ENCODE measurements around the gene PADI4.
A peak's percentile ranks its signal among the peaks of the same experiment; 100 is the strongest.
"Not testable (repeated sequence)": the region's sequence is repeated elsewhere in the genome, so short reads cannot be mapped to it uniquely, and the experiment has no call there.

The PADI4 gene

DNA sequence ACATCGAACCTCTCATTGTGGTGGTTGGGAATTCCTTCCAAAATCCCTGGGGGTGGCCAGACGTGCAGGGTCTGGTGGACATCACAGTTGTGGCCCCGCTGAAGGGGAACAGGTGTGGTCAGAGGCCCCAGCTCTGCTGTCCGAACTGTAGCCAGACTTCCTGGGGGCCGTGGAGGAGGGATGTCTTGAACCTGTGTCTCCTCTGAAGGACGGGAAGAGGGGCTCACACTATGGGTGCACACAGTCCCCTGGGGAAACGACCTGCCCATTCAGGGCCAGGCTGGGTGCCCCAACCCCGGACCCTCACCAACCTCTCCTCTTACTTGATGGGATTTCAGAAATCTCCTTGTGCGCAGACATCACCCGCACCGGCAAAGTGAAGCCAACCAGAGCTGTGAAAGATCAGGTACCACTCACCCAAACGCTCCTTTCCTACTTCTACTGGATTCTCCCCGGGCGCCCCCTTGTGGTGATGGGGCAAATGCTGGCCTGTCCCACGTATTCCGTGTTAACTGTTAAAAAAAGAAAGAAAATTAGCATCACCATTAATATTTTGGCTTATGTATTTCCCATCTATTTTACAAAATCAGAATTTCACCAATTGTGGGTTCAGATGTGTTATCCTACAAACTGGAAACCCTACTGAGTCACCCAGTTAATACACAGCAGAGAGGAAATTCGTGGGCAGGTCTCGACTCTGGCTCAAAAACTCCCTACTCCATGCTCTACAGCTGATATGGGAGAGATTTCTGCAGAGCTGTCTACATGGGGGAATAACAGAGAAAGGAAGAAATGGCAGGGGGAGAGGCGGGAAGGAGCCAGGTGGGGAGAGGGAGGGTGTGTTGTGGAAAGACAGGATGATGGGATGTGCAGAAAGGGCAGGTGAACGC is 28.1 kb downstream of the PADI4 start:
- TF ChIP-seq, protein P1, sequence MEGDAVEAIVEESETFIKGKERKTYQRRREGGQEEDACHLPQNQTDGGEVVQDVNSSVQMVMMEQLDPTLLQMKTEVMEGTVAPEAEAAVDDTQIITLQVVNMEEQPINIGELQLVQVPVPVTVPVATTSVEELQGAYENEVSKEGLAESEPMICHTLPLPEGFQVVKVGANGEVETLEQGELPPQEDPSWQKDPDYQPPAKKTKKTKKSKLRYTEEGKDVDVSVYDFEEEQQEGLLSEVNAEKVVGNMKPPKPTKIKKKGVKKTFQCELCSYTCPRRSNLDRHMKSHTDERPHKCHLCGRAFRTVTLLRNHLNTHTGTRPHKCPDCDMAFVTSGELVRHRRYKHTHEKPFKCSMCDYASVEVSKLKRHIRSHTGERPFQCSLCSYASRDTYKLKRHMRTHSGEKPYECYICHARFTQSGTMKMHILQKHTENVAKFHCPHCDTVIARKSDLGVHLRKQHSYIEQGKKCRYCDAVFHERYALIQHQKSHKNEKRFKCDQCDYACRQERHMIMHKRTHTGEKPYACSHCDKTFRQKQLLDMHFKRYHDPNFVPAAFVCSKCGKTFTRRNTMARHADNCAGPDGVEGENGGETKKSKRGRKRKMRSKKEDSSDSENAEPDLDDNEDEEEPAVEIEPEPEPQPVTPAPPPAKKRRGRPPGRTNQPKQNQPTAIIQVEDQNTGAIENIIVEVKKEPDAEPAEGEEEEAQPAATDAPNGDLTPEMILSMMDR (IDR thresholded peaks at IDR 0.05; ENCODE audit: borderline replicate concordance, insufficient read depth, low read depth, low read length), result peak; percentile 77
- no peak overlapping the region for H3K4me3 ChIP-seq (ENCODE audit: low read depth, low read length)

DNA sequence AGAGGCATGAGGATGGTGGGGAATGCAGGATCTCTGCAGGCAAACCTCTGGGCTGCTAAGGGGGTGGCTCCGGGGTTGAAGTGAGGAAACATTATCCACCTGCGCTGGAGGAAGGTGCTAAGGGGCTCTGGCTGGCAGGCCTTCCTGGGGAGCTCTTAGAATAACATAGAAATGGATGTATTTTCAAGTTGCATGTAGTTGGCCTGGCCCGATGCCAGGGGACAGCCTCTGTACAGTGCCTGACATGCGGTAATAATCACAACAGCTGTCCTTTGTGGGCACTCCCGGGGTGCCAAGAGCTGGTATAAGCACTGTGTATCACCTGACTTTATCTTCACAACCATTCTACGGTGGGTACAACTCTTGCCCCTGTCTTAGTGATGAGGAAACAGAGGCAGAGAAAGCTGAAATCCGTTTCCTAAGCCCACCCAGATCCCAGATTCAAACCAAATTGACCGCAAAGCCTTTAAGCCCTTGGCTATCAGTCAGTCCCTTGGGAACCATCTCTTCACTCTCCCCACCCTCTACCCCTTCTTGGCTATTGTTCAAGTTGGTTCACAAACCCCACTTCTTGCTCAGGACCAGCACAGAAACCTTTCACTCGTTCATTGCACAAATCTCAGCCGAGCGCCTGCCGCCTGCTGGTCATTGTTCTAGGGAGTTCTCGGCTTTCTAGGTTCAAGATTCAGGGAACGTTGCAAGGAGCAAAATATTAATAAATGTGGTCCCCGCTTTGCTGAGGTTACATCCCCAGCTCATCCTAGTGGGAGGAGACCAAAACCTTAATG is 30.9 kb downstream of the PADI4 start:
- TF ChIP-seq, protein P1 (IDR thresholded peaks at IDR 0.05; ENCODE audit: borderline replicate concordance, insufficient read depth, low read depth, low read length), result no peak
- no peak overlapping the region for H3K4me3 ChIP-seq (ENCODE audit: low read depth, low read length)

DNA sequence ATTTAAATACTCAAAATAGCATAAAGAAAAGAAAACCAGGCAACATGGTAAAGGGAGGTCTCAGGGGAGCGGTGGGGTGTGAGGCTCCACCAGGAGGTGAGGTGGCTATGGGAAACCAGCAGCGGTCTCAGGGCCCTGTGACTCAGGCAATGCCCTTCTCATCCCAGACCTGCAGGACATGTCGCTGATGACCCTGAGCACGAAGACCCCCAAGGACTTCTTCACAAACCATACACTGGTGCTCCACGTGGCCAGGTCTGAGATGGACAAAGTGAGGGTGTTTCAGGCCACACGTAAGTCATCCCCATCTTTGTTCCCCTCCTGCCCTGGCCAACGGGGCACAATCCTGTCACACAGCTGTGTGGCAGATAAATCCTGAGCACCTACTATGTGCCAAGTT is 31.5 kb downstream of the PADI4 start:
- TF ChIP-seq, protein P1 (IDR thresholded peaks at IDR 0.05; ENCODE audit: borderline replicate concordance, insufficient read depth, low read depth, low read length), result no peak
- H3K4me3 ChIP-seq (ENCODE audit: low read depth, low read length), result no peak overlapping the region

DNA sequence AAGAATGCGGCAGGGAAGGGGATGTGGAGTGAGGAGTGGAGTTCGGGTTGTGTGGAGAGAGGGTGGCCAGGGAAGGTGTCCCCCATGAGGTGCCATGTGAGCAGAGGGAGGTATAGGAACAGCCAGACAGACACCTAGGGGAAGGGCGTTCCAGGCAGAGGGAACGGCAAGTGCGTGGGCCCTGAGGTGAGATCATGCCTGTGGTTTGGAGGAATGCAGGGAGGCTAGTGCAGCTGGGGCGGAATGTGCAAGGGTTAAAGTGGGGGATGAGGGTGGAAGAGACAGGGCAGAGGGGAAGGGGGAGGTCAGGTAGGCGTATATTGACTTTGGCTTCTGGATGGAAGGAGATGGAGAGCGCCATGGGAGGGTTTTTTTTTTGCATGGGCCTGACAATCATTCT is 32.4 kb downstream of the PADI4 start:
- H3K4me3 ChIP-seq (ENCODE audit: low read depth, low read length), result no peak overlapping the region
- TF ChIP-seq, protein P1 (IDR thresholded peaks at IDR 0.05; ENCODE audit: borderline replicate concordance, insufficient read depth, low read depth, low read length), result no peak

DNA sequence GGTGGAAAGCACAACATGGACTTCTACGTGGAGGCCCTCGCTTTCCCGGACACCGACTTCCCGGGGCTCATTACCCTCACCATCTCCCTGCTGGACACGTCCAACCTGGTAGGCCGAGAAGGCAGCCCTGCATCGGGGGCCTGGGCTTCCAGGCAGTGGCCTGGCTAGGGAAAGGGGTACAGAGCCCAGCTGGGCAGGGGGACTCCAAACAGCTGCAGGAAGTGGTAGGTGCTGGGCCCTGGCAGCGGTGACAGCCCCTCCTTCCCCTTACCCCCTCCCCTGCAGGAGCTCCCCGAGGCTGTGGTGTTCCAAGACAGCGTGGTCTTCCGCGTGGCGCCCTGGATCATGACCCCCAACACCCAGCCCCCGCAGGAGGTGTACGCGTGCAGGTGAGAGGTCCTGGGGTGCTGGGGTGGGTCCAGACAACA is 34.0 kb downstream of the PADI4 start:
- TF ChIP-seq, protein P1 (IDR thresholded peaks at IDR 0.05; ENCODE audit: borderline replicate concordance, insufficient read depth, low read depth, low read length), result no peak
- H3K4me3 ChIP-seq (ENCODE audit: low read depth, low read length), result no peak overlapping the region

DNA sequence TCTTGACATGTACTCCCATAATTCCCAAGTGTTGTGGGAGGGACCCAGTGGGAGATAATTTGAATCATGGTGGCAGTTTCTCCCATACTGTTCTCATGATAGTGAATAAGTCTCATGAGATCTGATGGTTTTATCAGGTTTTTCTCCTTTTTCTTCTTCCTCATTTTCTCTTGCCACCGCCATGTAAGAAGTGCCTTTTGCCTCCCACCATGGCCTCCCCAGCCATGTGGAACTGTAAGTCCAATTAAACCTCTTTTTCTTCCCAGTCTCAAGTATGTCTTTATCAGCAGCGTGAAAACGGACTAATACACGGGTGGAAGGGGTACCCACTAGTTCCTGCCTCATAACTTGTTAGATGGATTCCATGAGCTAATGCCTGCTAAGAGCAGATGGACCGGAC is 37.5 kb downstream of the PADI4 start:
- H3K4me3 ChIP-seq (ENCODE audit: low read depth, low read length), result not testable (repeated sequence)

DNA sequence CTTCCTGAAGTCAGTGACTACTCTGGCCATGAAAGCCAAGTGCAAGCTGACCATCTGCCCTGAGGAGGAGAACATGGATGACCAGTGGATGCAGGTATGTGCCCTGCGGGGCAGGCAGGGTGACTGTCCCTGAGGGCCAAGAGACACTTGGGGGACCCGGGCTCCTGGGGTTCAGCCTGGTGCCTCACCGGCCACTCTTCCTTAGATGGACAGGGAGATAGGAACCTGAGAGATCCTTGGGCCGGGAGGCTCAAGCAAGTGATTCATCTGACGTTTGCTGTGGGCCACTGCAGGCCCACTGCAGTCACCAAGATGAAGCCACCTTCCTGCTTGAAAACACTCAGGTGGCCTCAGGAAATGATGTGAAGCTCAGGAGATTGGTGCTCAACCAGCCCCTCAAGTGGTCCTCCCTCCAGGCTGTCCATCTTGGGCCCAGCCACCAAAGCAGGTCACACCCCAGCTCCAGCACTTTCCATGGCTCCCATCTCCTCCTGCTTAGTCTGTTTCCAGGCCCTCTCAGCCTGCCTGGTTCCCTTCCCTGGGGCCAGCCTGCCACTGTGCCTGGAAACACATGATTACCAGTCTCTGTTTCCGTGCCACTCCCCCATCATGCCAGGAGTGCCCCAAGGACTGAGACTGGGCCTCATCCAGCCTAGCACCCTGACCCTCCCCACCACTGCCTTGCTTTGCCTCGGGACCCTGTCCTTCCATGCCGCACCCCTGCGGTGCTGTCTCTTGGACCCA is 38.2 kb downstream of the PADI4 start:
- TF ChIP-seq, protein P1 (IDR thresholded peaks at IDR 0.05; ENCODE audit: borderline replicate concordance, insufficient read depth, low read depth, low read length), result no peak
- no peak overlapping the region for H3K4me3 ChIP-seq (ENCODE audit: low read depth, low read length)

Measured in GM12875 (cell line).